Measurements from ENCODE around the gene ENOX1. TPM values are rescaled to one million over a fixed set of nuclear protein-coding genes. Genes with fewer than 3 reads are reported as not detected.
A peak's percentile ranks its signal among the peaks of the same experiment; 100 is the strongest.

ENOX1 gene
- polyA plus RNA-seq, 2 of the 4 experiments (the other 2 are of a cell fraction) = 0.28 to 0.41 TPM

- Histone ChIP-seq H3K4me2 (no peak overlapping the region), H3K27ac (no peak overlapping the region), H3K4me3 (no peak overlapping the region), H3K9me3 (no peaks in the 10 kb centered on the region), H3K4me1 (no peaks in the 10 kb centered on the region)
- no peak for FAIRE-seq
- ChIA-PET CTCF (interaction anchor here (1.9 kb wide), 1 partner anchor 10 kb away, joined by 8 read pairs; no protein-coding TSS in a partner anchor), POLR2A (no interaction called here)
- DNase-seq (ENCODE audit: low read depth in 1 of 2, low spot score in 1 of 2) = no peak
- no peak for TF ChIP-seq RCOR1 (IDR thresholded peaks at IDR 0.05; ENCODE audit: low read depth, low read length)
- TF ChIP-seq KDM5A (IDR thresholded peaks at IDR 0.05) = no peak
- no peak for TF ChIP-seq ESRRA (IDR thresholded peaks at IDR 0.05; ENCODE audit: borderline replicate concordance, low read length)
- no peak for TF ChIP-seq HDAC2 (IDR thresholded peaks at IDR 0.05)
- TF ChIP-seq PHF8 (IDR thresholded peaks at IDR 0.05; ENCODE audit: borderline replicate concordance, low read depth) = no peak
- no peak for TF ChIP-seq RNF2 (IDR thresholded peaks at IDR 0.05; ENCODE audit: borderline replicate concordance, low read depth)
- TF ChIP-seq E2F6 (IDR thresholded peaks at IDR 0.05; ENCODE audit: borderline replicate concordance, low read depth) = no peak
- no peak for TF ChIP-seq POLR2AphosphoS2 (conservative IDR thresholded peaks at IDR 0.05; ENCODE audit: low read length)
- no peak for TF ChIP-seq NPAS2 (CRISPR knock-in tag; IDR thresholded peaks at IDR 0.05; ENCODE audit: borderline replicate concordance)
- ATAC-seq = no peak
Observed at GRCh38 chr13:43794416-43794815, 7.6 kb upstream of the ENOX1 start.

GRCh38 chr13:43792076-43792881, 5.5 kb upstream of the ENOX1 start:
- Histone ChIP-seq H3K9me3 (no peaks in the 10 kb centered on the region), H3K4me3 (no peak overlapping the region), H3K4me1 (peaks cover 9% of the 10 kb centered on the region), H3K27ac (no peak overlapping the region), H3K4me2 (no peak overlapping the region)
- no peak for TF ChIP-seq CEBPB (IDR thresholded peaks at IDR 0.05)
- TF ChIP-seq CHD2 (IDR thresholded peaks at IDR 0.05; ENCODE audit: low read length, partially characterized antibody) = no peak
- TF ChIP-seq FOSB (CRISPR knock-in tag; IDR thresholded peaks at IDR 0.05) = no peak
- TF ChIP-seq EP300 (IDR thresholded peaks at IDR 0.05) = no peak
- no peak for TF ChIP-seq BHLHE40 (IDR thresholded peaks at IDR 0.05; ENCODE audit: low read depth, low read length)
- no peak for TF ChIP-seq ESRRA (IDR thresholded peaks at IDR 0.05; ENCODE audit: borderline replicate concordance, low read length)
- TF ChIP-seq ZFP36 (IDR thresholded peaks at IDR 0.05; ENCODE audit: borderline replicate concordance, partially characterized antibody) = no peak
- no peak for TF ChIP-seq SREBF2 (IDR thresholded peaks at IDR 0.05)
- no peak for ATAC-seq
- ChIA-PET POLR2A (no interaction called here), CTCF (interaction anchor here (1.2 to 1.4 kb wide), 2 partner anchors 13 to 1198 kb away, joined by 3 to 5 read pairs; no protein-coding TSS in a partner anchor)
- no peak for FAIRE-seq
- DNase-seq (ENCODE audit: low read depth in 1 of 2, low spot score in 1 of 2) = no peak
- 80% methylated on average over 3 of the region's 3 CpGs for WGBS (ENCODE audit: missing lambda C conversion rate)

GRCh38 chr13:43787997-43788396, 1.2 kb upstream of the ENOX1 start:
- WGBS (ENCODE audit: missing lambda C conversion rate) = 55% methylated on average over 2 of the region's 2 CpGs
- ATAC-seq = peak; percentile 14 to 39; a peak in 3 of 6 replicates

More at GRCh38 chr13:43787997-43788396, 1.2 kb upstream of the ENOX1 start:
- ChIA-PET CTCF (interaction anchor here (0.6 to 4.3 kb wide), 12 partner anchors 16 to 1171 kb away, joined by 3 to 21 read pairs (median 4); no protein-coding TSS in a partner anchor), POLR2A (no interaction called here)
- Histone ChIP-seq H3K4me1 (peaks cover 9% of the 10 kb centered on the region), H3K4me2 (peak overlapping the region; percentile 99), H3K9me3 (no peaks in the 10 kb centered on the region), H3K4me3 (0 out of 3 replicates have a peak overlapping the region, but pooled peaks have one; percentile 60), H3K27ac (peak overlapping the region in 1 of 2 experiments; percentile 89; a peak in 2 of 6 replicates)
- no peak for FAIRE-seq
- peak; percentile 36 to 51 for DNase-seq (ENCODE audit: low read depth in 1 of 2, low spot score in 1 of 2)
- TF ChIP-seq REST (IDR thresholded peaks at IDR 0.05) = no peak
- TF ChIP-seq MYC (IDR thresholded peaks at IDR 0.05; ENCODE audit: borderline replicate concordance, low read length) = no peak
- no peak for TF ChIP-seq NPAS2 (CRISPR knock-in tag; IDR thresholded peaks at IDR 0.05; ENCODE audit: borderline replicate concordance)
- TF ChIP-seq JUN (IDR thresholded peaks at IDR 0.05) = no peak
- TF ChIP-seq CTCF (IDR thresholded peaks at IDR 0.05) = peak; percentile 33; the same call in 2 of the 3 replicates
- TF ChIP-seq RAD21 (conservative IDR thresholded peaks at IDR 0.05 in 1 of 2, IDR thresholded peaks at IDR 0.05 in 1 of 2) = peak; percentile 23 to 52; a peak in 3 of 5 replicates
- TF ChIP-seq SMC3 (IDR thresholded peaks at IDR 0.05) = peak; percentile 32; the same call in 2 of the 3 replicates
